Heart right ventricle (tissue), 16 donors: ENCODE data around the gene NRN1L. TPM values are rescaled to one million over a fixed set of nuclear protein-coding genes. Genes with fewer than 3 reads are reported as not detected.
A peak's percentile ranks its signal among the peaks of the same experiment; 100 is the strongest.

Source experiments
- ATAC-seq, 8 donors: fragments of 200-7000 bp; cut with Tn5 transposase; one replicate each; pipeline ENCODE4 v1.9.1; 2020; ENCODE audit warnings: mild to moderate bottlenecking in 8 of 8, moderate library complexity in 8 of 8, moderate number of reproducible peaks in 1 of 8
- DNase-seq, 2 donors: peaks; one replicate each; pipeline ENCODE4 v3.0.0-alpha.2; 2020
- H3K27ac ChIP-seq, 10 donors: fragments of 200-600 bp; sonication (generic) in 2 of 10; one replicate each; pipeline versions ENCODE4 v1.5.0 to v1.8.0; 2020 to 2022; ENCODE audit warnings: mild to moderate bottlenecking in 3 of 10
- H3K27me3 ChIP-seq, 7 donors: fragments of 200-600 bp; one replicate each; pipeline ENCODE4 v1.8.0; 2021 to 2022; ENCODE audit warnings: mild to moderate bottlenecking in 2 of 7
- H3K36me3 ChIP-seq, 9 donors: fragments of 200-600 bp; sonication (generic) in 1 of 9; one replicate each; pipeline versions ENCODE4 v1.5.0 to v1.8.0; 2020 to 2022; ENCODE audit warnings: mild to moderate bottlenecking in 2 of 9
- H3K4me1 ChIP-seq, 9 donors: fragments of 200-600 bp; sonication (generic) in 1 of 9; one replicate each; pipeline versions ENCODE4 v1.5.0 to v1.8.0; 2020 to 2022; ENCODE audit warnings: mild to moderate bottlenecking in 4 of 9
- H3K4me3 ChIP-seq, 10 donors: fragments of 200-600 bp; sonication (generic) in 2 of 10; one replicate each; pipeline versions ENCODE4 v1.5.0 to v1.8.0; 2020 to 2022; ENCODE audit warnings: mild to moderate bottlenecking in 7 of 10, moderate library complexity in 2 of 10
- H3K9me3 ChIP-seq, 11 donors: fragments of 200-600 bp in 10 of 11; sonication (generic) in 2 of 11; one replicate each; pipeline versions ENCODE4 v1.5.0 to v1.8.0; 2013 to 2022; ENCODE audit warnings: mild to moderate bottlenecking in 2 of 11, control low read depth in 1 of 11, moderate library complexity in 1 of 11
- CTCF ChIP-seq, 9 donors: fragments of 200-600 bp; sonication (generic) in 2 of 9; IDR thresholded peaks; one replicate each; pipeline versions ENCODE4 v1.5.0 to v1.8.0; 2021 to 2022; ENCODE audit warnings: antibody characterized with exemption in 9 of 9, mild to moderate bottlenecking in 5 of 9, moderate library complexity in 1 of 9
- WGBS, 2 donors: extraction: QIAGEN DNeasy Blood & Tissue Kit; methylation state at CpG; one replicate each; pipeline ENCODE4 v1.1.7; 2013; ENCODE audit warnings: inconsistent platforms in 1 of 2; 5-methylcytosine and 5-hydroxymethylcytosine counted together
- intact Hi-C, 10 donors: fragments of 100-400 bp; cut with DNase I; formaldehyde crosslinking; loops; one replicate each; pipeline versions ENCODE4 v1.11.1 to v1.14.2; 2022
- polyA plus RNA-seq, 2 donors: library from polyadenylated mRNA; stranded (reverse); fragments of 200-250 nt; gene quantifications; one replicate each; pipeline ENCODE4 v1.2.3, GENCODE V29; 2013
- total RNA-seq, 10 donors: library from RNA; stranded (reverse); fragmentation: NEBNext Ultra II Directional in 3 of 10; extraction: Animal tissue kit (Norgen Biotek cat#: 25700) in 3 of 10; gene quantifications; one replicate each; pipeline versions ENCODE4 v1.2.1 to v1.2.4, GENCODE V29; 2021 to 2023
- donor health status: Arrhythmogenic right ventricular cardiomyopathy.
- donor health status: ischemic (EF 13 %, LVEDD 7.1; RV severe dilation, severe dysfunction).
- donor health status: healthy with polysubstance abuse.
- donor health status: DM: no; HTN: yes; CAD: no.
- donor health status: DM: no; HTN: no; CAD: no.
- donor health status: ischemic (EF 25% LVEDD 6.9; RV normal size, moderate dysfunction).
- donor health status: ischemic (EF 25% LVEDD 5.7; RV mildly dilated, moderate dysfunction).
- donor health status: healthy.
- donor health status: DM: yes; HTN: yes; CAD: no.
- donor health status: Ischemic cardiomyopathy.
- donor health status: ischemic (EF 35%, LVEDD 5.7; RV mildly dilated, moderate dysfunction).
- donor health status: nonischemic (EF 11% LVEDD 7.7; RV severe dilation, severe dysfunction).
- donor health status: DM: yes; HTN: yes; CAD: no.
- donor health status: PGD.
- donor health status: ischemic (EF 29% LVEDD 5.4; RV normal size, mild dysfunction).
- donor health status: nonischemic (EF 23%, LVEDD 6.1; RV moderate dilation, normal function).

NRN1L gene
- total and polyA plus RNA-seq, 12 donors: 1.1 to 4.0 (median 1.7) TPM; not detected in 4

- no peak for DNase-seq
- Histone ChIP-seq H3K36me3 (peaks cover 0 to 45% (median 5%) of the 10 kb centered on the region in 9 donors), H3K4me3 (no peak overlapping the region), H3K4me1 (peaks cover 5 to 88% (median 63%) of the 10 kb centered on the region in 9 donors), H3K27ac (peak overlapping the region in 1 of 10 donors; percentile 16), H3K27me3 (no peaks in the 10 kb centered on the region), H3K9me3 (no peaks in the 10 kb centered on the region)
- no peak for TF ChIP-seq CTCF (IDR thresholded peaks at IDR 0.05)
- intact Hi-C loops: loop anchor here in 4 of 10 donors (5.0 to 10.0 kb wide), 3 partner anchors 96 to 251 kb away; no protein-coding TSS in a partner anchor
- ATAC-seq: peak in 3 of 8 donors; percentile 6 to 43 (median 35)
- 40 to 60% methylated on average over 10 of the region's 10 CpGs for WGBS, 2 donors
These were observed 38.9 kb downstream of the NRN1L start for GRCh38 chr16:67923414-67924116.

GRCh38 chr16:67924140-67924906 lies 39.6 kb downstream of the NRN1L start:
- intact Hi-C loops: loop anchor here in 4 of 10 donors (5.0 to 10.0 kb wide), 3 partner anchors 97 to 252 kb away; no protein-coding TSS in a partner anchor
- Histone ChIP-seq H3K27ac (no peak overlapping the region), H3K9me3 (no peaks in the 10 kb centered on the region), H3K4me1 (peaks cover 5 to 81% (median 58%) of the 10 kb centered on the region in 9 donors), H3K36me3 (peaks cover 0 to 49% (median 10%) of the 10 kb centered on the region in 9 donors), H3K4me3 (no peak overlapping the region), H3K27me3 (no peaks in the 10 kb centered on the region)
- no peak for TF ChIP-seq CTCF (IDR thresholded peaks at IDR 0.05)
- no peak for ATAC-seq
- no peak for DNase-seq
- 86 to 93% methylated on average over 10 of the region's 10 CpGs for WGBS, 2 donors

GRCh38 chr16:67926181-67926750 lies 41.6 kb downstream of the NRN1L start:
- ATAC-seq: peak in 1 of 8 donors; percentile 8
- 46 to 58% methylated on average over 13 of the region's 13 CpGs for WGBS, 2 donors
- Histone ChIP-seq H3K27ac (peak overlapping the region in 7 of 10 donors; percentile 15 to 58 (median 41)), H3K9me3 (no peaks in the 10 kb centered on the region), H3K4me1 (peaks cover 3 to 64% (median 44%) of the 10 kb centered on the region in 9 donors), H3K36me3 (peaks cover 0 to 65% (median 10%) of the 10 kb centered on the region in 9 donors), H3K4me3 (no peak overlapping the region), H3K27me3 (no peaks in the 10 kb centered on the region)
- no peak for TF ChIP-seq CTCF (IDR thresholded peaks at IDR 0.05)
- no peak for DNase-seq
- intact Hi-C loops: loop anchor here in 8 of 10 donors (5.0 to 10.0 kb wide), 7 partner anchors 39 to 254 kb away; partner anchors contain the start of gene NRN1L (in 6 of the 8)
